Muscle of back (tissue), 13 donors: ENCODE data around the gene ZNF823. TPM values are rescaled to one million over a fixed set of nuclear protein-coding genes. Genes with fewer than 3 reads are reported as not detected.
A peak's percentile ranks its signal among the peaks of the same experiment; 100 is the strongest.
"Not testable (repeated sequence)": the region's sequence is repeated elsewhere in the genome, so short reads cannot be mapped to it uniquely, and the experiment has no call there.

Experiments
- DNase-seq, 3 donors: peaks; one replicate each; pipeline versions ENCODE4 v3.0.0 to v3.0.0-alpha.2; 2013
- long read RNA-seq, 9 donors: transcript quantifications; one replicate each; lab custom pipeline, GENCODE V29; 2026
- polyA plus RNA-seq, 10 donors: library from polyadenylated mRNA; unstranded; fragments of 120-200 nt; gene quantifications; one replicate each; pipeline ENCODE4 v1.2.1, GENCODE V29; 2013; ENCODE audit not compliant: insufficient read length in 10 of 10

The ZNF823 gene
- 1 to 10 TPM; 3.3 to 5.3 (median 4.5) TPM for polyA plus RNA-seq
- long read RNA-seq, donor 1, result 0 reads
- long read RNA-seq, donor 2, partial matches to known transcripts, result 0 of 2 reads
- long read RNA-seq, donor 2, other reads (novel, unspliced or antisense), result 0 of 2 reads
- long read RNA-seq, donor 3, result 0 reads
- long read RNA-seq, donor 4, partial matches to known transcripts, result 0 of 1 reads
- long read RNA-seq, donor 4, other reads (novel, unspliced or antisense), result 0 of 1 reads
- long read RNA-seq, donor 5, partial matches to known transcripts, result 0 of 1 reads
- long read RNA-seq, donor 5, other reads (novel, unspliced or antisense), result 0 of 1 reads
- long read RNA-seq, donor 6, result 0 reads
- long read RNA-seq, donor 7, result 0 reads
- long read RNA-seq, donor 8, result 0 reads
- long read RNA-seq, donor 9, partial matches to known transcripts, result 0 of 1 reads
- long read RNA-seq, donor 9, other reads (novel, unspliced or antisense), result 0 of 1 reads

GRCh38 chr19:11738746-11739620 is at the start of gene ZNF823:
TSS of gene ZNF823 (minus strand) at chr19:11738946. CDS start at chr19:11738819, 127 bp downstream.
- peak; percentile 99 for DNase-seq

GRCh38 chr19:11787536-11787935 is 48.8 kb upstream of the ZNF823 start:
- no peak for DNase-seq

DNA sequence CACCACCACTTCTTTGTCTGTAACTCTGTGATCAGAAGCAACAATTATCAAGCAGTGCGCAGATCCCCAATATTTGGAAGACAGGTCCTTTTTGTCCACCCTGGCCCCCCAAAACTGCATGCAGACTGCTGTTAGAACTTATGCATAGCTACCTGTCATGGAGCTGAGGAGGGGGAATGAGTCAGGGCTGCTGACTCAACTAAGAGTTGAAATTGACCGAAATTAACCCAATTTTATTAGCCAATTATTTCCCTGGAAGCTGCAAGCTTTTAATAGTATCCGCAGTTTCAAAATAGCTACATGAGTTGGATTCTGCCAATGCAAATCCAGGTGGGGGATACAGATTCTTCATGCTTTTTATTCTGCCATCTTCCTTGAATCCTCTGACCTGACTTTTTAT is 45.6 kb upstream of the ZNF823 start:
- no peak for DNase-seq

GRCh38 chr19:11783767-11784166 is 45.0 kb upstream of the ZNF823 start:
- no peak for DNase-seq

DNA sequence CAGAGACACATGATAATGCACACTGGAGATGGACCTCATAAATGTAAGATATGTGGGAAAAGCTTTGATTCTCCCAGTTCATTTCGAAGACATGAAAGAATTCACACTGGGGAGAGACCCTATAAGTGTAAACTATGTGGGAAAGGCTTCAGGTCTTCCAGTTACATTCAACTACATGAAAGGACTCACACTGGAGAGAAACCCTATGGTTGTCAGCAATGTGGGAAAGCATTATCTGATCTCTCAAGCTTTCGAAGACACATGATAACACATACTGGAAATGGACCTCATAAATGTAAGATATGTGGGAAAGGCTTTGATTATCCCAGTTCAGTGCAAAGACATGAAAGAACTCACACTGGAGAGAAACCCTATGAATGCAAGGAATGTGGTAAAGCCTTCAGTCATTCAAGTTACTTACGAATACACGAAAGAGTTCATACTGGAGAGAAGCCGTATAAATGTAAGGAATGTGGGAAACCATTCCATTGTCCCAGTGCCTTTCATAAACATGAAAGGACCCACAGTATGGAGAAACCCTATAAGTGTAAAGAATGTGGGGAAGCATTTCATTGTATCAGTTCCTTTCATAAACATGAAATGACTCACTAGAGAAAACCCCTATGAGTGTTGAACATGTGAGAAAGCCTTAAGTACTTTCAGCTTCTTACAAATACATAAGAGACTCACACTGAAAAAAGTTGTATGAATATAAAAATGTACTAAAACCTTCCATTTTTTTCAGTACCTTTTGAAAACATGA is 42.7 kb upstream of the ZNF823 start:
- DNase-seq, result no peak

DNA sequence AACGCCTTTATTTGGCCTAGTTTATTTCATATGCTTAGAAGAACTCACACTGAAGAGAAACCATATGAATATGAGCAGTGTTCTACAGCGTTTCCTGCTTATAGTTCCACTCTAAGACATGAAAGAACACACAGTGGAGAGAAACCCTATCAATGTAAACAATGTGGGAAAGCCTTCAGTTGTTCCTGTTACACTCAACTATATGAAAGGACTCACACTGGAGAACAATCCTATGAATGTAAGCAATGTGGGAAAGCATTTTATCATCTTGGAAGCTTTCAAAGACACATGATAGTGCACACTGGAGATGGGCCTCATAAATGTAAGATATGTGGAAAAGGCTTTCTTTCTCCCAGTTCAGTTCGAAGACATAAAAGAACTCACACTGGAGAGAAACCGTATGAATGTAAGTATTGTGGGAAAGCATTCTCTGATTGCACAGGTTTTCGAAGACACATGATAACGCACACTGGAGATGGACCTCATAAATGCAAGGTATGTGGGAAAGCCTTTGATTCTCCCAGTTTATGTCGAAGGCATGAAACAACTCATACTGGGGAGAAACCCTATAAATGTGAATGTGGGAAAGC is 41.8 kb upstream of the ZNF823 start:
- DNase-seq, result no peak

DNA sequence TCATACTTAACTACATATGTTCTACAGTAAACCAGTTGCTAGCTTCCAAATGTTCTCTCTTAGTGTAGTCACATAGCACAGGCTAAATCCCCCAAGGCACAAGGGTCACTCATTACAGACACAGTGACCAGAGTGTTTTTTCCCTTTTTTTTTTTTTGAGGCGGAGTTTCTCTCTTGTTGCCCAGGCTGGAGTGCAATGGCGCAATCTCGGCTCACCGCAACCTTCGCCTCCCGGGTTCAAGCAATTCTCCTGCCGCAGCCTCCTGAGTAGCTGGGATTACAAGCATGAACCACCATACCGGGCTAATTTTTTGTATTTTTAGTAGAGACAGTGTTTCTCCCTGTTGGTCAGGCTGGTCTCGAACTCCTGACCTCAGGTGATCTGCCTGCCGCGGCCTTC is 37.9 kb upstream of the ZNF823 start:
- not testable (repeated sequence) for DNase-seq

GRCh38 chr19:11771520-11771919 is 32.8 kb upstream of the ZNF823 start:
- not testable (repeated sequence) for DNase-seq

DNA sequence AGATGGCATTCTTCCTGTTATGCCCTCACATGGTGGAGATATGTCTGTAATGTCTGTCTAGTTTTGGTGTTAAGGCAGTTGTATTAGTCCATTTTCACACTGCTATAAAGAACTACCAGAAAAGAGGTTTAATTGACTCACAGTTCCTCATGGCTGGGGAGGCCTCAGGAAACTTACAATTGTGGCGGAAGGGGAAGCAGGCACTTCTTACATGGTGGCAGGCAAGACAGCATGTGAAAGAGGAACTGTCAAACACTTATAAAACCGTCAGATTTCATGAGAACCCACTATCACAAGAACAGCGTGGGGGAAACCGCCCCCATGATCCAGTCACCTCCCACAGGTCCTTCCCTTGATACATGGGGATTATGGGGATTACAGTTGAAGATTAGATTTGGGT is 31.2 kb upstream of the ZNF823 start:
- no peak for DNase-seq

DNA sequence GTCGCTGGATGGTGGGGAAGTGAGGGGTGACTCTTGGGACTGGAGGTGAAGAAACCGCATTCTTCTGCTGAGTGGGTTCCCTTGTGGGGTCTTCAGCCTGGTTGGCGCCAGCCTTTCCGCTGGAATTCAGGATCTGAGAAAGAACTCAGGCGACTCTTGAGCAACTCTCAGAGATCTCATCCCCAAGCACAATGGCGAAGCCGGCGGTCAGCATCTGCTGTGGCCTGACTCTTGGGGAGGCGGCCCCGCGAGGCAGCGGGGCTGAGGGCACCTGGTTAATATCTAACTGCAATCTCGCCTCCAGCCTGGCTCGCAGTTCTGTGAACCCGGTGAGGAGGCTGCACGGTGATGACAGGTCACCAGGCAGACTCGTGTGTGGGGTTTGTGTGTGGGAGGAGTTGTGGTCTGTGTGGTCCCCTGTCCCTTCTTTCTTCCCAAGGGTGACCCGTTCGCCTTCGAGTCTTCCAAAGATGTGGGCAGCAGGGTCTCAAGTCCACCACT is 28.9 kb upstream of the ZNF823 start:
- peak; percentile 8 to 71 (median 24) for DNase-seq

DNA sequence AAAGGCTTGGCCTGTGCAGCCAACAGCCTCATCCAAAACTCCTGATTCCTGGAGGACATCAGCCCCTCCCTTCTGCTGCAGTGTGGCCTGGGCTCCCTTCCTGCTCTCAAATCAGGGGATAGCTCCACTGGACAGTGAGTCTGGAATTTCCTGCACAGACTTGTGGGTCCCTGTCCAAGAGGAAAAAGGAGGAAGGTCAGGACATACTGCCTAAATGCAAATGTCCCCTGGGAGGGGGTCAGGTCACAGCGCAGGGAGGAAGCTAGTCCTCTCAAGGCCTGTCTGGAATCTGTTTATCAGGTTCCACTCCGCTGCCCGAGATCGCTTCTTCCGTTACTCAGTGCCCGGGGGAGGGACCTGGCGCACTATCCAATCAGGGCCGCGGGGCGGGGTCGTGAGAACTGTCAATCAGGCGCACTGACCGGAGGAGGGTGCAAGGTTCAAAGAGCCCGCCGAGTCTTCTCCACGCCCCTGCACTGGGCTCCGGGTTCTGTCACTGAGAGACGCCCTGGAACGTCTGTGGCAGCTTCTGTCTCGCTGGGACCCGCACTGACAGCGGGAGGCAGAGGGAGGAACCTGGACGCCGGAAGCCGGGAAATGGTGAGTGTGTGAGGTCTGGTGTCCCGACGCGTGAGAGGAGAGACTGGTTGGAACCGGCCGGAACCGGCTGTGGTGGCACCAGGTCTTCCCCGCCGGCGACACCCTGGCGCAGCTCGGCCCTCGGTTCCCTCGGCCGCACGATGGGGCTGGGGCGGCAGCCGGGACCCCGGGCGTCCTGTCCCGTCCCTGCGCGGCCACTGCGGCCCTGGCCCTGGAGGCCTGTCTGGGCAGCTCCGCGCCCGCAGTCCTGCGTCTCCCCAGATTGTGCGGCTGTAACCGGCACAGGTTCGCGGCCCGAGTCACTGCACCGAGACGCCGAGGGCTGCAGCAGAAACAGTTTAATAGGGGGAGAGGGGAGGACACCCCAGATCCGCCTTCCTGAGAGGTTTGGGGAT is 28.1 kb upstream of the ZNF823 start, which contains the start of gene ZNF441:
TSS of gene ZNF441 (plus strand) at position 404 of the 995 bp plus-strand sequence. CDS start at position 598, 194 bp downstream.
- DNase-seq, result peak; percentile 96 to 98 (median 96)

- DNase-seq, result no peak
These were observed 24.9 kb upstream of the ZNF823 start for GRCh38 chr19:11763611-11764010.

- no peak for DNase-seq
These were observed 24.4 kb upstream of the ZNF823 start for GRCh38 chr19:11763117-11763516.

GRCh38 chr19:11759805-11760204 is 21.1 kb upstream of the ZNF823 start:
- no peak for DNase-seq

- no peak for DNase-seq
These were observed 18.2 kb upstream of the ZNF823 start for GRCh38 chr19:11756965-11757364.

DNA sequence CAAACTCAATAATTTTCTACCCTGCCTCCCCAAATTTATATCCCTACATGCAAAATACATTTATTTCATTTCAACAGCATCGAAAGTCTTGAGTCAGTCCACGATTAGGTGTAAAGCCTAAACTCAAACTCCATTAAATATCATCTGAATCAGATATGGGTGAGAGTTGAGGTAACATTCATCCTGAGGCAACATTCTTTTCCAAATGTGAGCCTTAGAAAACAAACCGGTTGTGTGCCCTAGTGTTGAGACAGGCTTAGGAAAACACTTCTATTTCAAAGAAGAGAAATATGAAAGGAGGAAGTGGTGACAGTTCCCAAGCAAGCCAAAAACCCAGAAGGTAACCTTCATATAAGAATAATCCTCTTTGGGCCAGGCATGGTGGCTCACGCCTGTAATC is 15.9 kb upstream of the ZNF823 start:
- DNase-seq, result no peak

DNA sequence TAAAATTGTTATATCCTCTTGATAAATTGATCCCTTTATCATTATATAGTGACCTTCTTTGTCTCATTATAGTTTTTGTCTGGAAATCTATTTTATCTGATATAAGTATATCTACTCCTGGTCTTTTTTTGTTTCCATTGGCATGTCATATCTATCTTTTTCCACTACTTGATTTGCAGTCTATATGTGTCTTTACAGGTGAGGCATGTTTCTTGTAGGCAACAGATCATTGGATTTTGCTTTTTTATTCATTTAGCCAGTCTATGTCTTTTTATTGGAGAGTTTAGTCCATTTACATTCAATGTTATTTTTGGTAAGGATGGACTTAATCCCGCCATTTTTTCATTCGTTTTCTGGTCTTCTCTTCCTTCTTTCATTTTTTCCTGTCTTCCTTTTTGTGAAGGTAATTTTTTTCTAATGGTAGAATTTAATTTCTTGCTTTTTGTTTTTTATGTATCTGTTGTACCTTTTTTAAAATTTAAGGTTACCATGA is 13.5 kb upstream of the ZNF823 start:
- DNase-seq, result no peak

- no peak for DNase-seq
These were observed 11.0 kb upstream of the ZNF823 start for GRCh38 chr19:11749751-11750150.

DNA sequence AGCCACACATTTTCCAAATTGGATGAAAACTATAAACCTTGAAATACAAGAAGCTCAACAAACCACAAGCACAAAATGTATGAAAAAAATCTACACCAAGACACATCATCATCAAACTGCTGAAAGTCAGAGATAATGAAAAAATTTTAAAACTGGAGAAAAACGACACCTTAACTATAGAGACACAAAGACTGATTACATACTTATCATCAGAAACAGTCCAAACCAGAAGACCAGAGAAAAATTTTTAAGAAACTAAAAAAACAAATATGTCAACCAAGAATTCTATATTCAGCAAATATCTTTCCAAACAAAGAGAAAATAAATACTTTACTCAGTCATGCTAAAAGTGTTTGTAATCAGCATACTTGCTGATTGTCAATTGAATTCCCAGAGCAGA is 8.5 kb upstream of the ZNF823 start:
- DNase-seq, result no peak

DNA sequence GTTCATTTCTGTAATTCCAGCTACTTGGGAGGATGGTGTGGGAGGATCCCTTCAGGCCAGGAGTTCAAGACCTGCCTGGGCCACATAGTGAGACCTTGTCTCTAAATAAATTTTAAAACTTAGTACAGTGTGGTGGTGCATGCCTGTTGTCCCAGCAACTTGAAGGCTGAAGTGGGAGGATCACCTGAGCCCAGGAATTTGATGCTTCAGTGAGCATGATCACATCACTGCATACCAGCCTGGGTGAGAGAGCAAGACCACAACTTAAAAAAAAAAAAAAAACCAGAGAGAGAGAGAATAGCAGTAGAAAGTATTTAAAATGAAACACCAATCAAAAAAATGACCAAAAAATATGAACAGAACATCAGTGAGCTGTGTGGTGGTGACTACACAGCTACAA is 7.1 kb upstream of the ZNF823 start:
- DNase-seq, result no peak
